GM12878 (cell line): ENCODE data around the gene EP400. TPM values are rescaled to one million over a fixed set of nuclear protein-coding genes. Genes with fewer than 3 reads are reported as not detected.

ENCODE experiments used
- ATAC-seq: fragments of 200-7000 bp; cut with Tn5 transposase; 3 replicates; pipeline ENCODE4 v1.9.1; 2020; ENCODE audit warnings: mild to moderate bottlenecking, moderate library complexity
- BruUV-seq: library from RNA; stranded (reverse); fragments of 400-500 nt; replicated peaks from 2 replicates; lab custom pipeline; 2021; lab: Mats Ljungman, UMichigan
- CTCF ChIA-PET: fragments of 300-600 bp; sonication (Branson Sonifier 250); formaldehyde crosslinking; extraction: SDS; loops from one replicate; lab custom pipeline; 2021; ENCODE audit warnings: inconsistent platforms; lab: Yijun Ruan, JAX
- POLR2A ChIA-PET: fragments of 350-600 bp; formaldehyde crosslinking; extraction: SDS; loops from one replicate; lab custom pipeline; 2021; ENCODE audit warnings: inconsistent platforms; lab: Charles Lee
- RAD21 ChIA-PET: fragments of 300-600 bp; sonication (Branson Sonifier 250); formaldehyde crosslinking; loops from one replicate; lab custom pipeline; 2023; ENCODE audit warnings: antibody characterized with exemption; ENCODE audit not compliant: unreplicated experiment; lab: Charles Lee
- SMC1A ChIA-PET: fragments of 300-600 bp; sonication (Branson Sonifier 250); formaldehyde crosslinking; loops from one replicate; lab custom pipeline; 2023; ENCODE audit not compliant: unreplicated experiment, uncharacterized antibody; lab: Charles Lee
- DNase-seq: peaks from one replicate; pipeline ENCODE4 v3.0.0-alpha.2; 2011; ENCODE audit warnings: low read depth, low spot score
- FAIRE-seq: peaks from 3 replicates; lab custom pipeline; 2011; peaks lifted over from hg19 to GRCh38; lab: Jason Lieb, UNC
- H2AFZ ChIP-seq: 2 replicates; pipeline ENCODE4 v1.6.0; 2011; ENCODE audit warnings: low read depth, low read length, control low read depth; ENCODE audit not compliant: control insufficient read depth
- H3K27ac ChIP-seq: 2 replicates; pipeline ENCODE4 v1.5.1; 2011; ENCODE audit warnings: control low read depth; ENCODE audit not compliant: control insufficient read depth, insufficient read depth
- H3K27me3 ChIP-seq, 2 experiments: replicated peaks in 1 of 2; 2 replicates each; pipeline versions ENCODE4 v1.6.0 to v1.6.1; 2011; ENCODE audit warnings: low read length in 1 of 2; ENCODE audit not compliant: control insufficient read depth in 2 of 2, insufficient read depth in 2 of 2
- H3K36me3 ChIP-seq, 2 experiments: 2 replicates each; pipeline ENCODE4 v1.5.1; 2011; ENCODE audit warnings: low read length in 1 of 2; ENCODE audit not compliant: control insufficient read depth in 2 of 2, insufficient read depth in 2 of 2
- H3K4me1 ChIP-seq: 2 replicates; pipeline ENCODE4 v1.6.1; 2011; ENCODE audit warnings: mild to moderate bottlenecking, low read length, moderate library complexity, mixed read lengths; ENCODE audit not compliant: control insufficient read depth, insufficient read depth
- H3K4me2 ChIP-seq: 2 replicates; pipeline ENCODE4 v1.6.0; 2011; ENCODE audit warnings: control low read depth; ENCODE audit not compliant: control insufficient read depth, insufficient read depth
- H3K4me3 ChIP-seq: fragments of 200-600 bp; sonication (generic); 2 replicates; pipeline ENCODE4 v1.5.1; 2016
- H3K79me2 ChIP-seq: 2 replicates; pipeline ENCODE4 v1.6.0; 2011; ENCODE audit warnings: low read length; ENCODE audit not compliant: control insufficient read depth, insufficient read depth
- H3K9ac ChIP-seq: 2 replicates; pipeline ENCODE4 v1.8.0; 2011; ENCODE audit warnings: low read length, control low read depth, mixed read lengths; ENCODE audit not compliant: control insufficient read depth, insufficient read depth
- H3K9me3 ChIP-seq: replicated peaks from 3 replicates; pipeline ENCODE4 v1.5.1; 2011; ENCODE audit warnings: mild to moderate bottlenecking, low read length; ENCODE audit not compliant: control insufficient read depth, insufficient read depth
- H4K20me1 ChIP-seq: 2 replicates; pipeline ENCODE4 v1.6.0; 2011; ENCODE audit not compliant: control insufficient read depth, insufficient read depth
- BHLHE40 ChIP-seq, 2 experiments: fragments of 450-650 bp in 1 of 2; IDR thresholded peaks; 2 replicates each; pipeline ENCODE4 v1.6.1; 2011 to 2017; ENCODE audit warnings: low read depth in 2 of 2, borderline replicate concordance in 1 of 2, improper control_type of control experiment in 1 of 2, low read length in 1 of 2, mild to moderate bottlenecking in 1 of 2
- BMI1 ChIP-seq: fragments of 450-650 bp; IDR thresholded peaks from 2 replicates; pipeline ENCODE4 v1.6.1; 2016; ENCODE audit warnings: mild to moderate bottlenecking, moderate library complexity, borderline replicate concordance
- FOXM1 ChIP-seq: IDR thresholded peaks from 2 replicates; pipeline ENCODE4 v1.6.1; 2012; ENCODE audit warnings: low read depth, mild to moderate bottlenecking, inconsistent platforms, low read length, moderate library complexity
- KDM1A ChIP-seq: fragments of 200-600 bp; sonication (generic); IDR thresholded peaks from 2 replicates; pipeline ENCODE4 v1.6.1; 2016; ENCODE audit warnings: borderline replicate concordance
- MLLT1 ChIP-seq: fragments of 450-650 bp; IDR thresholded peaks from 2 replicates; pipeline ENCODE4 v1.6.1; 2016; ENCODE audit warnings: mild to moderate bottlenecking
- NFIC ChIP-seq: IDR thresholded peaks from 2 replicates; pipeline ENCODE4 v1.6.1; 2012; ENCODE audit warnings: low read depth, mild to moderate bottlenecking, inconsistent platforms, low read length, moderate library complexity
- RCOR1 ChIP-seq: conservative IDR thresholded peaks from 2 replicates; pipeline ENCODE4 v1.6.1; 2012; ENCODE audit warnings: low read depth, low read length, improper control_type of control experiment
- SIN3A ChIP-seq: IDR thresholded peaks from 2 replicates; pipeline ENCODE4 v1.6.1; 2012; ENCODE audit warnings: low read depth, low read length, improper control_type of control experiment
- SREBF2 ChIP-seq: IDR thresholded peaks from 2 replicates; pipeline ENCODE4 v1.6.1; 2012; ENCODE audit warnings: mild to moderate bottlenecking, low read length
- STAT1 ChIP-seq: fragments of 450-650 bp; conservative IDR thresholded peaks from 2 replicates; pipeline ENCODE4 v1.6.1; 2014; ENCODE audit warnings: antibody characterized with exemption, mild to moderate bottlenecking
- ZBED1 ChIP-seq: IDR thresholded peaks from 2 replicates; pipeline ENCODE4 v1.6.1; 2016; ENCODE audit warnings: borderline replicate concordance
- WGBS: methylation state at CpG from one replicate; pipeline ENCODE4 v1.1.6; 2016; ENCODE audit warnings: low lambda C conversion rate; ENCODE audit not compliant: insufficient replicate concordance, insufficient coverage; ENCODE audit errors: missing lambda C conversion rate; 5-methylcytosine and 5-hydroxymethylcytosine counted together
- in situ Hi-C: fragments of 300-500 bp; cut with MboI; formaldehyde crosslinking; loops from 9 replicates; pipeline ENCODE4 v1.14.3; 2018; ENCODE audit warnings: mixed read lengths
- intact Hi-C: fragments of 100-400 bp; cut with micrococcal nuclease; formaldehyde crosslinking; loops from one replicate; pipeline ENCODE4 v1.14.2; 2022; ENCODE audit not compliant: unreplicated experiment
- polyA plus RNA-seq, 11 experiments: library from polyadenylated mRNA; depleted of rRNA in 4 of 11; unstranded in 6 of 11; stranded (reverse) in 5 of 11; fragments of >200 nt; fragmentation: Nextera tagmentation in 4 of 11; fragmentation: Illumina TruSeq in 1 of 11; extraction: Ambion mirVana in 4 of 11; extraction: Trizol in 1 of 11; gene quantifications; 1 replicate in 1 of 11; 2 replicates in 10 of 11; pipeline versions ENCODE4 v1.2.1 to v1.2.3, GENCODE V29; 2011 to 2016; ENCODE audit warnings: inconsistent platforms in 2 of 11, missing spikeins in 2 of 11, low read depth in 1 of 11
- total RNA-seq, 4 experiments: library from RNA; depleted of rRNA in 3 of 4; stranded (reverse); fragments of >200 nt in 3 of 4; fragmentation: Illumina TruSeq in 1 of 4; extraction: Trizol in 1 of 4; gene quantifications; 2 replicates each; pipeline versions ENCODE4 v1.2.1 to v1.2.3, GENCODE V29; 2013 to 2021
- TF ChIP-seq, protein P1 (sequence below): fragments of 450-650 bp; IDR thresholded peaks from 2 replicates; pipeline ENCODE4 v1.6.1; 2017; ENCODE audit warnings: borderline replicate concordance
- TF ChIP-seq, protein P2 (sequence below): fragments of 450-650 bp; IDR thresholded peaks from 2 replicates; pipeline ENCODE4 v1.6.1; 2017; ENCODE audit warnings: antibody characterized with exemption, mild to moderate bottlenecking, moderate library complexity
- TF ChIP-seq, protein P3 (sequence below): fragments of 450-650 bp; formaldehyde crosslinking; IDR thresholded peaks from 2 replicates; pipeline ENCODE4 v1.5.0; 2022; ENCODE audit warnings: mild to moderate bottlenecking, missing genetic modification characterization

EP400 gene
- total and polyA plus RNA-seq, 10 of the 15 experiments (the other 5 are each of a cell fraction or from before 2014, with no cell fraction given), result 3.8 to 44.2 (median 8.4) TPM

DNA sequence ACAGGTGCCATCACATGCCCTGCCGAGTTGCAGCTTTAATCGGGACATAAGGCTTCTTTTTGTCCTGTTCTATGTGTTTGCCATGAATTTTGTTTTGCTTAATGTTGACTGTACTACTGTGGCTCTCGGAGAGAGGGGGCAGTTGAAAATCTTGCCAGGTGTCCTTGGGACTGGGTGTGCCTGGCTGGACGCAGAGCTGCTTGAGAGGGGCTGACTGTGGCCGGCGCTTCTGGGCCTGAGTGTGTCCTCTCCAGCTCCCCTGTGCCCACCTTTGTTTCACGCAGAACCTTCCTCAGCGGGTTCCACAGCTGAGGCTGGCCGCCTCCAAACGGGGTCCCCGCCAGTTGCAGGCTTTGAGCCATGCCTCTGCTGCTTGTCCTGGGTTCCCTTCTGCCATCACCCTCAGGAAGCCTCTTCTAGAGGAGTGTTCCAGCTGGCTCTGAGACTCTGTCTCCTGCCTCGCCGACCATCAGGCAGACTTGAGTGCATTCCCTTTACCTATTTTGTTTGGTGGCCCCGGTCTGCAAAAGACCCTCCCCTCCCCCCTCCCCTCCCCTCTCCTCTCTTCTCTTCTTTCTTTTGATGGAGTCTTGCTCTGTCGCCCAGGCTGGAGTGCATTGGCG is 144.6 kb downstream of the EP400 start:
- no peaks in the 10 kb centered on the region for H3K4me1 ChIP-seq
- H4K20me1 ChIP-seq, result no peaks in the 10 kb centered on the region
- no peaks in the 10 kb centered on the region for H3K9me3 ChIP-seq
- H2AFZ ChIP-seq, result no peak overlapping the region
- WGBS, result 94% methylated on average over 16 of the region's 16 CpGs
- ATAC-seq (no peak), DNase-seq (no peak), FAIRE-seq (no peak)
- H3K27me3 ChIP-seq, result no peaks in the 10 kb centered on the region
- in situ Hi-C loops, result no loop called here
- peaks cover under 1% of the 10 kb centered on the region; the same call in 1 of the 2 replicates for H3K79me2 ChIP-seq
- H3K4me3 ChIP-seq, result no peak overlapping the region
- H3K4me2 ChIP-seq, result no peak overlapping the region
- RAD21 ChIA-PET, result no interaction called here
- POLR2A ChIA-PET, result no interaction called here
- SMC1A ChIA-PET, result no interaction called here
- no peak overlapping the region for H3K9ac ChIP-seq
- CTCF ChIA-PET, result interaction anchor here (0.6 kb wide), 1 partner anchor 241 kb away, joined by 3 read pairs; no protein-coding TSS in a partner anchor
- no TSS peak for BruUV-seq
- intact Hi-C loops, result no loop called here
- no peaks in the 10 kb centered on the region; a peak in 2 of 4 replicates for H3K36me3 ChIP-seq
- H3K27ac ChIP-seq, result no peak overlapping the region
- no peak for TF ChIP-seq SIN3A
- TF ChIP-seq, protein P1, sequence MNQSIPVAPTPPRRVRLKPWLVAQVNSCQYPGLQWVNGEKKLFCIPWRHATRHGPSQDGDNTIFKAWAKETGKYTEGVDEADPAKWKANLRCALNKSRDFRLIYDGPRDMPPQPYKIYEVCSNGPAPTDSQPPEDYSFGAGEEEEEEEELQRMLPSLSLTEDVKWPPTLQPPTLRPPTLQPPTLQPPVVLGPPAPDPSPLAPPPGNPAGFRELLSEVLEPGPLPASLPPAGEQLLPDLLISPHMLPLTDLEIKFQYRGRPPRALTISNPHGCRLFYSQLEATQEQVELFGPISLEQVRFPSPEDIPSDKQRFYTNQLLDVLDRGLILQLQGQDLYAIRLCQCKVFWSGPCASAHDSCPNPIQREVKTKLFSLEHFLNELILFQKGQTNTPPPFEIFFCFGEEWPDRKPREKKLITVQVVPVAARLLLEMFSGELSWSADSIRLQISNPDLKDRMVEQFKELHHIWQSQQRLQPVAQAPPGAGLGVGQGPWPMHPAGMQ, result no peak
- TF ChIP-seq SREBF2, result no peak
- no peak for TF ChIP-seq STAT1
- TF ChIP-seq, protein P2, sequence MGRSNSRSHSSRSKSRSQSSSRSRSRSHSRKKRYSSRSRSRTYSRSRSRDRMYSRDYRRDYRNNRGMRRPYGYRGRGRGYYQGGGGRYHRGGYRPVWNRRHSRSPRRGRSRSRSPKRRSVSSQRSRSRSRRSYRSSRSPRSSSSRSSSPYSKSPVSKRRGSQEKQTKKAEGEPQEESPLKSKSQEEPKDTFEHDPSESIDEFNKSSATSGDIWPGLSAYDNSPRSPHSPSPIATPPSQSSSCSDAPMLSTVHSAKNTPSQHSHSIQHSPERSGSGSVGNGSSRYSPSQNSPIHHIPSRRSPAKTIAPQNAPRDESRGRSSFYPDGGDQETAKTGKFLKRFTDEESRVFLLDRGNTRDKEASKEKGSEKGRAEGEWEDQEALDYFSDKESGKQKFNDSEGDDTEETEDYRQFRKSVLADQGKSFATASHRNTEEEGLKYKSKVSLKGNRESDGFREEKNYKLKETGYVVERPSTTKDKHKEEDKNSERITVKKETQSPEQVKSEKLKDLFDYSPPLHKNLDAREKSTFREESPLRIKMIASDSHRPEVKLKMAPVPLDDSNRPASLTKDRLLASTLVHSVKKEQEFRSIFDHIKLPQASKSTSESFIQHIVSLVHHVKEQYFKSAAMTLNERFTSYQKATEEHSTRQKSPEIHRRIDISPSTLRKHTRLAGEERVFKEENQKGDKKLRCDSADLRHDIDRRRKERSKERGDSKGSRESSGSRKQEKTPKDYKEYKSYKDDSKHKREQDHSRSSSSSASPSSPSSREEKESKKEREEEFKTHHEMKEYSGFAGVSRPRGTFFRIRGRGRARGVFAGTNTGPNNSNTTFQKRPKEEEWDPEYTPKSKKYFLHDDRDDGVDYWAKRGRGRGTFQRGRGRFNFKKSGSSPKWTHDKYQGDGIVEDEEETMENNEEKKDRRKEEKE, result no peak
- no peak for TF ChIP-seq ZBED1
- no peak for TF ChIP-seq FOXM1
- TF ChIP-seq MLLT1, result no peak
- TF ChIP-seq RCOR1, result no peak
- TF ChIP-seq, protein P3, sequence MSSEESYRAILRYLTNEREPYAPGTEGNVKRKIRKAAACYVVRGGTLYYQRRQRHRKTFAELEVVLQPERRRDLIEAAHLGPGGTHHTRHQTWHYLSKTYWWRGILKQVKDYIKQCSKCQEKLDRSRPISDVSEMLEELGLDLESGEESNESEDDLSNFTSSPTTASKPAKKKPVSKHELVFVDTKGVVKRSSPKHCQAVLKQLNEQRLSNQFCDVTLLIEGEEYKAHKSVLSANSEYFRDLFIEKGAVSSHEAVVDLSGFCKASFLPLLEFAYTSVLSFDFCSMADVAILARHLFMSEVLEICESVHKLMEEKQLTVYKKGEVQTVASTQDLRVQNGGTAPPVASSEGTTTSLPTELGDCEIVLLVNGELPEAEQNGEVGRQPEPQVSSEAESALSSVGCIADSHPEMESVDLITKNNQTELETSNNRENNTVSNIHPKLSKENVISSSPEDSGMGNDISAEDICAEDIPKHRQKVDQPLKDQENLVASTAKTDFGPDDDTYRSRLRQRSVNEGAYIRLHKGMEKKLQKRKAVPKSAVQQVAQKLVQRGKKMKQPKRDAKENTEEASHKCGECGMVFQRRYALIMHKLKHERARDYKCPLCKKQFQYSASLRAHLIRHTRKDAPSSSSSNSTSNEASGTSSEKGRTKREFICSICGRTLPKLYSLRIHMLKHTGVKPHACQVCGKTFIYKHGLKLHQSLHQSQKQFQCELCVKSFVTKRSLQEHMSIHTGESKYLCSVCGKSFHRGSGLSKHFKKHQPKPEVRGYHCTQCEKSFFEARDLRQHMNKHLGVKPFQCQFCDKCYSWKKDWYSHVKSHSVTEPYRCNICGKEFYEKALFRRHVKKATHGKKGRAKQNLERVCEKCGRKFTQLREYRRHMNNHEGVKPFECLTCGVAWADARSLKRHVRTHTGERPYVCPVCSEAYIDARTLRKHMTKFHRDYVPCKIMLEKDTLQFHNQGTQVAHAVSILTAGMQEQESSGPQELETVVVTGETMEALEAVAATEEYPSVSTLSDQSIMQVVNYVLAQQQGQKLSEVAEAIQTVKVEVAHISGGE (CRISPR knock-in tag), result no peak
- TF ChIP-seq BHLHE40 (IDR thresholded peaks at IDR 0.05; ENCODE audit: borderline replicate concordance in 1 of 2, low read depth in 2 of 2, low read length in 1 of 2), result no peak
- TF ChIP-seq KDM1A, result no peak
- TF ChIP-seq BMI1, result no peak
- TF ChIP-seq NFIC, result no peak
